Activated T-cell treated with anti-CD3 and anti-CD28 coated beads, Interleukin-2, amount 50 U/mL, for 24 hours (primary cell): Measurements from ENCODE around the gene CEPT1.

Experiments used
- DNase-seq: peaks from one replicate; pipeline ENCODE4 v3.0.0-alpha.2; 2020
- H3K27ac Mint-ChIP-seq: 2 replicates; pipeline ENCODE4 v1.8.0; 2020; ENCODE audit warnings: mild to moderate bottlenecking, mixed read lengths
- H3K27me3 Mint-ChIP-seq: 2 replicates; pipeline ENCODE4 v1.8.0; 2020; ENCODE audit warnings: mixed read lengths
- H3K36me3 Mint-ChIP-seq: 2 replicates; pipeline ENCODE4 v1.8.0; 2020; ENCODE audit warnings: low read depth, mixed read lengths
- H3K4me1 Mint-ChIP-seq: 2 replicates; pipeline ENCODE4 v1.8.0; 2020; ENCODE audit warnings: low read depth, mixed read lengths
- H3K4me3 Mint-ChIP-seq: 2 replicates; pipeline ENCODE4 v1.8.0; 2020; ENCODE audit warnings: mild to moderate bottlenecking, moderate library complexity, mixed read lengths
- H3K9me3 Mint-ChIP-seq: 2 replicates; pipeline ENCODE4 v1.8.0; 2020; ENCODE audit warnings: mixed read lengths

Gene CEPT1

GRCh38 chr1:111218701-111219556 is 78.9 kb downstream of the CEPT1 start:
- H3K36me3 Mint-ChIP-seq, result no peaks in the 10 kb centered on the region
- peak overlapping the region; percentile 30 for H3K4me3 Mint-ChIP-seq
- H3K9me3 Mint-ChIP-seq, result peaks cover 7% of the 10 kb centered on the region
- no peaks in the 10 kb centered on the region for H3K27me3 Mint-ChIP-seq
- peak; percentile 34 for DNase-seq
- H3K4me1 Mint-ChIP-seq, result peaks cover 95% of the 10 kb centered on the region
- H3K27ac Mint-ChIP-seq, result peak overlapping the region; percentile 92

- Mint-ChIP-seq H3K27me3 (no peaks in the 10 kb centered on the region), H3K27ac (peak overlapping the region; percentile 92), H3K4me1 (peaks cover 93% of the 10 kb centered on the region), H3K9me3 (peaks cover 7% of the 10 kb centered on the region), H3K4me3 (peak overlapping the region; percentile 55), H3K36me3 (no peaks in the 10 kb centered on the region)
- peak; percentile 66 for DNase-seq
These were observed 79.7 kb downstream of the CEPT1 start for GRCh38 chr1:111219557-111220286.

GRCh38 chr1:111220302-111220890 is 80.4 kb downstream of the CEPT1 start:
- Mint-ChIP-seq H3K4me3 (peak overlapping the region; percentile 55), H3K9me3 (peaks cover 7% of the 10 kb centered on the region)

GRCh38 chr1:111221276-111221632 is 81.2 kb downstream of the CEPT1 start:
- no peak for DNase-seq
- peak overlapping the region; percentile 32 for H3K4me3 Mint-ChIP-seq
- H3K27ac Mint-ChIP-seq, result peak overlapping the region; percentile 92
- no peaks in the 10 kb centered on the region for H3K27me3 Mint-ChIP-seq
- H3K9me3 Mint-ChIP-seq, result peaks cover 7% of the 10 kb centered on the region
- peaks cover 93% of the 10 kb centered on the region for H3K4me1 Mint-ChIP-seq
- no peaks in the 10 kb centered on the region for H3K36me3 Mint-ChIP-seq

More at GRCh38 chr1:111220302-111220890, 80.4 kb downstream of the CEPT1 start:
- H3K27ac Mint-ChIP-seq, result peak overlapping the region; percentile 92
- no peaks in the 10 kb centered on the region for H3K36me3 Mint-ChIP-seq
- H3K27me3 Mint-ChIP-seq, result no peaks in the 10 kb centered on the region
- no peak for DNase-seq
- H3K4me1 Mint-ChIP-seq, result peaks cover 93% of the 10 kb centered on the region

GRCh38 chr1:111221633-111222291 is 81.7 kb downstream of the CEPT1 start:
- H3K9me3 Mint-ChIP-seq, result peaks cover 7% of the 10 kb centered on the region
- no peaks in the 10 kb centered on the region for H3K27me3 Mint-ChIP-seq
- H3K27ac Mint-ChIP-seq, result peak overlapping the region; percentile 92
- H3K4me1 Mint-ChIP-seq, result peaks cover 93% of the 10 kb centered on the region
- peak; percentile 68 for DNase-seq
- peak overlapping the region; percentile 32 for H3K4me3 Mint-ChIP-seq
- H3K36me3 Mint-ChIP-seq, result no peaks in the 10 kb centered on the region

GRCh38 chr1:111222308-111223125 is 82.5 kb downstream of the CEPT1 start:
- H3K27me3 Mint-ChIP-seq, result no peaks in the 10 kb centered on the region
- peak; percentile 88 for DNase-seq
- peaks cover 7% of the 10 kb centered on the region for H3K9me3 Mint-ChIP-seq

GRCh38 chr1:111223126-111223685 is 83.2 kb downstream of the CEPT1 start:
- Mint-ChIP-seq H3K27ac (peak overlapping the region; percentile 92), H3K27me3 (no peaks in the 10 kb centered on the region), H3K4me3 (peak overlapping the region; percentile 32), H3K9me3 (peaks cover under 1% of the 10 kb centered on the region), H3K36me3 (no peaks in the 10 kb centered on the region), H3K4me1 (peaks cover 93% of the 10 kb centered on the region)
- DNase-seq, result no peak

More at GRCh38 chr1:111222308-111223125, 82.5 kb downstream of the CEPT1 start:
- H3K36me3 Mint-ChIP-seq, result no peaks in the 10 kb centered on the region
- H3K4me1 Mint-ChIP-seq, result peaks cover 93% of the 10 kb centered on the region
- H3K27ac Mint-ChIP-seq, result peak overlapping the region; percentile 92
- H3K4me3 Mint-ChIP-seq, result peak overlapping the region; percentile 32

- peaks cover 91% of the 10 kb centered on the region for H3K4me1 Mint-ChIP-seq
- H3K36me3 Mint-ChIP-seq, result no peaks in the 10 kb centered on the region
- peak overlapping the region; percentile 73 for H3K27ac Mint-ChIP-seq
- peak overlapping the region; percentile 64 for H3K4me3 Mint-ChIP-seq
- no peak for DNase-seq
- H3K9me3 Mint-ChIP-seq, result no peaks in the 10 kb centered on the region
- H3K27me3 Mint-ChIP-seq, result no peaks in the 10 kb centered on the region
These were observed 85.1 kb downstream of the CEPT1 start for GRCh38 chr1:111225091-111225490.

- Mint-ChIP-seq H3K9me3 (no peaks in the 10 kb centered on the region), H3K4me3 (peak overlapping the region; percentile 64), H3K27me3 (no peaks in the 10 kb centered on the region), H3K27ac (peak overlapping the region; percentile 73), H3K36me3 (no peaks in the 10 kb centered on the region), H3K4me1 (peaks cover 88% of the 10 kb centered on the region)
- no peak for DNase-seq
These were observed 85.8 kb downstream of the CEPT1 start for GRCh38 chr1:111225717-111226400.

- Mint-ChIP-seq H3K4me3 (no peak within 1 kb of the TSS), H3K9me3 (no peaks in the 10 kb centered on the region), H3K4me1 (peaks cover 82% of the 10 kb centered on the region), H3K27me3 (no peaks in the 10 kb centered on the region), H3K27ac (peak within 1 kb of the TSS; percentile 53), H3K36me3 (no peaks in the 10 kb centered on the region)
- DNase-seq, result no peak
These were observed 87.4 kb downstream of the CEPT1 start, which contains the start of gene CHI3L2 for GRCh38 chr1:111227434-111227833. TSS of gene CHI3L2 (plus strand) at chr1:111227713. CDS start at chr1:111227730, 17 bp downstream.

GRCh38 chr1:111227851-111228747 is 88.1 kb downstream of the CEPT1 start:
- Mint-ChIP-seq H3K9me3 (no peaks in the 10 kb centered on the region), H3K27me3 (no peaks in the 10 kb centered on the region), H3K36me3 (no peaks in the 10 kb centered on the region), H3K4me1 (peaks cover 75% of the 10 kb centered on the region), H3K4me3 (no peak overlapping the region), H3K27ac (peak overlapping the region; percentile 53)
- DNase-seq, result no peak

- Mint-ChIP-seq H3K36me3 (no peaks in the 10 kb centered on the region), H3K9me3 (no peaks in the 10 kb centered on the region), H3K27ac (no peak overlapping the region)
These were observed 88.7 kb downstream of the CEPT1 start for GRCh38 chr1:111228748-111229126.

More at GRCh38 chr1:111228748-111229126, 88.7 kb downstream of the CEPT1 start:
- Mint-ChIP-seq H3K4me1 (peaks cover 70% of the 10 kb centered on the region), H3K4me3 (no peak overlapping the region), H3K27me3 (no peaks in the 10 kb centered on the region)
- no peak for DNase-seq
